Activated B cell treated with CpG ODN at 0.5 μM for 24 hours (primary cell): ENCODE data around the gene RESP18. TPM values are rescaled to one million over a fixed set of nuclear protein-coding genes. Genes with fewer than 3 reads are reported as not detected.
"Not testable (repeated sequence)": the region's sequence is repeated elsewhere in the genome, so short reads cannot be mapped to it uniquely, and the experiment has no call there.

ENCODE experiments used
- ATAC-seq: fragments of 200-7000 bp; cut with Tn5 transposase; one replicate; pipeline ENCODE4 v1.10.0; 2021; ENCODE audit warnings: low read depth, mild to moderate bottlenecking, moderate library complexity
- CTCF ChIA-PET: fragments of 350-600 bp; sonication (Branson Sonifier 250); formaldehyde crosslinking; loops from one replicate; lab custom pipeline; 2021; ENCODE audit warnings: antibody characterized with exemption; lab: Charles Lee
- POLR2A ChIA-PET: fragments of 350-600 bp; sonication (Branson Sonifier 250); formaldehyde crosslinking; loops from one replicate; lab custom pipeline; 2021; ENCODE audit warnings: antibody characterized with exemption; lab: Charles Lee
- DNase-seq: peaks from one replicate; pipeline ENCODE4 v3.0.0; 2022
- H3K27ac Mint-ChIP-seq: one replicate; pipeline ENCODE4 v1.8.0; 2020; ENCODE audit warnings: mixed read lengths
- H3K27me3 Mint-ChIP-seq: one replicate; pipeline ENCODE4 v1.8.0; 2021; ENCODE audit warnings: mixed read lengths
- H3K36me3 Mint-ChIP-seq: one replicate; pipeline ENCODE4 v1.8.0; 2021; ENCODE audit warnings: low read depth, mixed read lengths
- H3K4me1 Mint-ChIP-seq: one replicate; pipeline ENCODE4 v1.8.0; 2021; ENCODE audit warnings: mixed read lengths
- H3K4me3 Mint-ChIP-seq: one replicate; pipeline ENCODE4 v1.8.0; 2020; ENCODE audit warnings: mild to moderate bottlenecking, mixed read lengths
- H3K9me3 Mint-ChIP-seq: one replicate; pipeline ENCODE4 v1.8.0; 2020; ENCODE audit warnings: mixed read lengths
- intact Hi-C: fragments of 100-400 bp; cut with micrococcal nuclease; formaldehyde crosslinking; loops from one replicate; pipeline ENCODE4 v1.15.1; 2024
- total RNA-seq: library from RNA; stranded (reverse); gene quantifications from 2 replicates; pipeline ENCODE4 v1.2.3, GENCODE V29; 2022
- TF ChIP-seq, protein P1 (sequence below): fragments of 200-600 bp; IDR thresholded peaks from one replicate; pipeline ENCODE4 v1.8.0; 2022; ENCODE audit warnings: antibody characterized with exemption, mild to moderate bottlenecking

Gene RESP18
- total RNA-seq, 1 donor from 2014 or later, result not detected

DNA sequence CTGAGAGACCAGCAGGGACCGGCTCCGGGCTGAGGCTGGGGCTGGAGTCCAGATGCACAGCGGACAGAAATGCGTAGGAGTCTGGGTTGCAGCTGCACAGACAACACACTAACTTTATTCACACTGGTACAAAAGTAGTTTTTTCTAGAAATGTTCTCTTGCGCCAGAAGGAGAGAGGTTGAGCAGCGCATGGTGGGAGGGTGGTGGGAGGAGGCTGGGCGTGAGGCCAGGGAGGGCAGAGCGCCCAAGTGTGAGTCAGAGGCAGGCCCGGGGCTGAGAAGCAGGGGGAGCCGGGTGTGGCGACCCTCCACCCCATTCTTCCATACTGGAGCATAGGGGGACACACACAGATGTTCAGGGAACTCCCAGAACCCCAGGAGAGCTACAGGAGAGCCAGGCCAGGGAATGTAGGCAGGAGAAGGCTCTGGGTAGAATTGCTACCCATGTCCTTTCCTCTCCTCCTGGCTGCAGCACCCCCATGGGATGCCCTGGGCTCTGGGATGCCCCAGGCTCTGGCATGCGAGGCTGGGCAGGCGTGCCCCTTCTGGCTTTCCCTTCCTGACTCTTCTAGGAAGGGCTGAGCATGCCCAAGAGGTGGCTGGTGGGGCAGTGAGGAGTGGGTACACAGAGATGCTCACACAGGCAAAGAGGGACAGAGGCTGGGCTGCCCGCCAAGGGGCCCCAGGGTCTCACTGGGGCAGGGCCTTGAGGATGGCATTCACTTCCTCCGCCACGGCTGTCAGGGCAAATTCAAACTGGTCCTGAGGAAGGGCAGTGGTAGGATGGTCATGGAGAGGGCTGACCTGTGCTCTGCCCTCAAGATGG, 42.8 kb downstream of the RESP18 start:
- TF ChIP-seq, protein P1, sequence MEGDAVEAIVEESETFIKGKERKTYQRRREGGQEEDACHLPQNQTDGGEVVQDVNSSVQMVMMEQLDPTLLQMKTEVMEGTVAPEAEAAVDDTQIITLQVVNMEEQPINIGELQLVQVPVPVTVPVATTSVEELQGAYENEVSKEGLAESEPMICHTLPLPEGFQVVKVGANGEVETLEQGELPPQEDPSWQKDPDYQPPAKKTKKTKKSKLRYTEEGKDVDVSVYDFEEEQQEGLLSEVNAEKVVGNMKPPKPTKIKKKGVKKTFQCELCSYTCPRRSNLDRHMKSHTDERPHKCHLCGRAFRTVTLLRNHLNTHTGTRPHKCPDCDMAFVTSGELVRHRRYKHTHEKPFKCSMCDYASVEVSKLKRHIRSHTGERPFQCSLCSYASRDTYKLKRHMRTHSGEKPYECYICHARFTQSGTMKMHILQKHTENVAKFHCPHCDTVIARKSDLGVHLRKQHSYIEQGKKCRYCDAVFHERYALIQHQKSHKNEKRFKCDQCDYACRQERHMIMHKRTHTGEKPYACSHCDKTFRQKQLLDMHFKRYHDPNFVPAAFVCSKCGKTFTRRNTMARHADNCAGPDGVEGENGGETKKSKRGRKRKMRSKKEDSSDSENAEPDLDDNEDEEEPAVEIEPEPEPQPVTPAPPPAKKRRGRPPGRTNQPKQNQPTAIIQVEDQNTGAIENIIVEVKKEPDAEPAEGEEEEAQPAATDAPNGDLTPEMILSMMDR, result no peak
- no peak overlapping the region for H3K27ac Mint-ChIP-seq
- ChIA-PET POLR2A (interaction anchor here (0.7 kb wide), 1 partner anchor 922 kb away, joined by 4 read pairs; no protein-coding TSS in a partner anchor), CTCF (no interaction called here)
- no peaks in the 10 kb centered on the region for H3K9me3 Mint-ChIP-seq
- no peak overlapping the region for H3K4me3 Mint-ChIP-seq
- no peak for ATAC-seq
- no peaks in the 10 kb centered on the region for H3K27me3 Mint-ChIP-seq
- no peak for DNase-seq
- H3K4me1 Mint-ChIP-seq, result peaks cover 9% of the 10 kb centered on the region
- H3K36me3 Mint-ChIP-seq, result peaks cover 16% of the 10 kb centered on the region
- intact Hi-C loops, result no loop called here

DNA sequence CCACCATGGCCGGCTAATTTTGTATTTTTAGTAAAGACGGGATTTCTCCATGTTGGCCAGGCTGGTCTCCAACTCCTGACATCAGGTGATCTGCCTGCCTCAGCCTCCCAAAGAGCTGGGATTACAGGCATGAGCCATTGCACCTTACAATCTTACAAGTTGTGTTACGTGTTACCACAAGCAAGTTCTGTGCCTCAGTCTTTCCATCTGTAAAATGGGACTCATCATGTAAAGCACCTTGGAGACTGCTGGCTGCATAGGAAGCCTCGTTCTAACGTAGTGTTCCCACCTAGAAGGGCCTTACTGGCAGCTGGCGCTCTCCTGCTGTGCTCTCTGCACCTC, 43.4 kb downstream of the RESP18 start:
- CTCF ChIA-PET, result no interaction called here
- DNase-seq (no peak), ATAC-seq (no peak)
- Mint-ChIP-seq H3K27ac (no peak overlapping the region), H3K36me3 (peaks cover 20% of the 10 kb centered on the region), H3K4me3 (no peak overlapping the region), H3K4me1 (peaks cover 5% of the 10 kb centered on the region), H3K9me3 (no peaks in the 10 kb centered on the region), H3K27me3 (no peaks in the 10 kb centered on the region)
- intact Hi-C loops, result no loop called here
- POLR2A ChIA-PET, result interaction anchor here (0.7 kb wide), 3 partner anchors 14 to 921 kb away, joined by 3 to 5 read pairs (median 4); partner anchors contain the start of gene TUBA4A
- TF ChIP-seq, protein P1, result no peak

DNA sequence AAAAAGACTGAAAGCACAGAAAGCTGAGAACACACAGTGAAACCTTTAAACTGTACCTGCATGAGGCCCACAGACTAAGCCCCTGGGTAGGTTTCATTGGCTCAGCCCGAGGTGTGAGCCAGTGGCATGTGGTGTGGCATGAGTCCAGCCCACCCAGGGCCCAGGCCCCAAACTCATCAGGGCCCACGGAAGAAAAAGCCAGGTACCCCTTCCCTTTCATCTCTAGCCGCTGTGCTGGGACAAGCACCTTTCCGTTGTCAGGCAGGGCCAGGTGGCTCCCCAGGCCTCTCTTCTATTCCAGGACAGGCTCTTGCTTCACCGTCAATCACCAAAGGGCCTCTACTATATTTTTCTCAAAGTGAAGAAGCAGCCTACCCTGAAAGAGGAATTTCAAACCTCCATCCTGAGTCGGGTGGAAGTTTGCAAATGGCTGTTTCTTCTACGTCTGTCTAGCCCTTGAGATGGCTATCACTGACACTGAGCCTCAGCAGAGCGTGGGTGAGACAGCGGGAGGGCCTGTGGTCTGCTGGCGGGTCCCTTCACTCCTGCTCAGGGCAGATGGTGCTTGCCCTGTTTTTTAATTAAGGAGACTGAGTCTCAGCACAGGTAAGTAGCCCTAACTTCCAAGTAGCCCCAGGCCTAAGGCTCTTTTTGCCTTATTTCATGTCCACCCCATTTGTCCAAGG, 44.8 kb downstream of the RESP18 start:
- no peak for ATAC-seq
- CTCF ChIA-PET, result interaction anchor here (0.6 kb wide), 1 partner anchor 130 kb away, joined by 4 read pairs; no protein-coding TSS in a partner anchor

DNA sequence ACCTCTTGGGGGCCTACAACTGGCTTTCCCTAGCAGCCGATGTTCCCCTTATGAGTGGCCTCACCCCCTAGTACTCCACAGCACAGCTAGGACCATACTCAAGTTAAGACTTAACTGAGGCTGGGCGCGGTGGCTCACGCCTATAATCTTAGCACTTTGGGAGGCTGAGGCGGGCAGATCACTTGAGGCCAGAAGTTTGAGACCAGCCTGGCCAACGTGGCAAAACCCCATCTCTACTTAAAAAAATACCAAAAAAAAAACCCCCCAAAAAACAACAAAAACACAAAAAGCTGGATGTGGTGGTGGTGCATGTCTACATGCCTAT, 45.5 kb downstream of the RESP18 start:
- not testable (repeated sequence) for H3K27ac Mint-ChIP-seq

More for the DNA sequence above, 44.8 kb downstream of the RESP18 start:
- no peak overlapping the region for H3K4me3 Mint-ChIP-seq
- H3K9me3 Mint-ChIP-seq, result no peaks in the 10 kb centered on the region
- H3K27me3 Mint-ChIP-seq, result no peaks in the 10 kb centered on the region
- TF ChIP-seq, protein P1, result no peak
- H3K4me1 Mint-ChIP-seq, result no peaks in the 10 kb centered on the region
- DNase-seq, result no peak
- intact Hi-C loops, result no loop called here
- peak overlapping the region; percentile 30 for H3K27ac Mint-ChIP-seq
- POLR2A ChIA-PET, result interaction anchor here (0.7 to 2.1 kb wide), 3 partner anchors 10 to 350 kb away, joined by 3 to 6 read pairs (median 4); partner anchors contain the start of gene TUBA4A
- H3K36me3 Mint-ChIP-seq, result peaks cover 34% of the 10 kb centered on the region

DNA sequence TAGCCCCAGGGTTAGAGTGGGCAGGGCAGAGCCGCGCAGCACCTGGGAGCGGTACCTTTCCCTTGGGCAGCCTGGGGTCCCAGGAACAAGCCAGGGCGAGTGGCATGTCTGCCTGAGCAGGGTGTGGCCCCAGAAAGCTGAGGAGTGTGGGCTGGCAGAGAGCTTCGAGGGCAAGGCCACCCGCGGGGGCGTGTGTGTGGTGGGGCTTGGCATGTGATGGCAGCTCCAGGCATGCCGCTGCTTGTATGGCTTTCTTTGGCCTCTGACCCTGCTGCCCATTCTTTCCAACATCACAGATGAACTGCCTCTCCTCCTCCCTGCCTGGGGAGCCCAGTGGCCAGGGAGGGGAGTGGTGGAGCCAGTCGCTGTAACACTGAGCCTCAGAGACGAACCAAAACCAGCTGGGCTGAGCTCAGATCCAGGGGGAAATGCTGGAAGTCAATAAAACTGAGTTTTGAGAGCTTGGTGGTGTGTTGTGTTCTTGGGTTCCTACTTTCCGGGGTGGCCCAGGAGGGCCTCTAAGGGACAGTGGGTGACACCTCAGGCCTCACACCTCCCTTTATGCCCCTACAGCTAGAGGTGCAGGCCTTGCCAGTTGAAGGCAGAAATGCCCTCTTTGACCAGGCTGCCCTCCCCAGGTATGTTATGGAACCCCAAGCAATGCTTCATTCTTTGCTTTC, 46.0 kb downstream of the RESP18 start:
- intact Hi-C loops, result no loop called here
- no peak overlapping the region for H3K4me3 Mint-ChIP-seq
- ATAC-seq (no peak), DNase-seq (no peak)
- H3K36me3 Mint-ChIP-seq, result peaks cover 46% of the 10 kb centered on the region
- no peak overlapping the region for H3K27ac Mint-ChIP-seq
- CTCF ChIA-PET, result interaction anchor here (1.2 to 11.9 kb wide), 2 partner anchors 7 to 115 kb away, joined by 3 to 155 read pairs; no protein-coding TSS in a partner anchor
- POLR2A ChIA-PET, result interaction anchor here (0.7 to 3.0 kb wide), 4 partner anchors 8 to 348 kb away, joined by 3 to 12 read pairs (median 5); partner anchors contain the start of gene TUBA4A
- TF ChIP-seq, protein P1, result no peak
- H3K27me3 Mint-ChIP-seq, result no peaks in the 10 kb centered on the region
- H3K9me3 Mint-ChIP-seq, result no peaks in the 10 kb centered on the region
- H3K4me1 Mint-ChIP-seq, result peaks cover 2% of the 10 kb centered on the region

More for the DNA sequence above, 45.5 kb downstream of the RESP18 start:
- H3K27me3 Mint-ChIP-seq, H3K4me1 Mint-ChIP-seq, intact Hi-C loops, DNase-seq, H3K9me3 Mint-ChIP-seq, H3K4me3 Mint-ChIP-seq, ATAC-seq: not testable (repeated sequence)
- ChIA-PET POLR2A (interaction anchor here (0.7 to 3.0 kb wide), 4 partner anchors 8 to 349 kb away, joined by 3 to 12 read pairs (median 5); partner anchors contain the start of gene TUBA4A), CTCF (interaction anchor here (1.2 to 11.9 kb wide), 2 partner anchors 7 to 116 kb away, joined by 3 to 155 read pairs; no protein-coding TSS in a partner anchor)
- H3K36me3 Mint-ChIP-seq, result peaks cover 41% of the 10 kb centered on the region
